HG03135 (cell line): Measurements from ENCODE around the gene EBF3.

ENCODE experiments used
- ATAC-seq: cut with Tn5 transposase; IDR thresholded peaks from one replicate; pipeline ENCODE4 v1.9.1; 2021; ENCODE audit warnings: mild to moderate bottlenecking, moderate library complexity; ENCODE audit not compliant: unreplicated experiment

The EBF3 gene

DNA sequence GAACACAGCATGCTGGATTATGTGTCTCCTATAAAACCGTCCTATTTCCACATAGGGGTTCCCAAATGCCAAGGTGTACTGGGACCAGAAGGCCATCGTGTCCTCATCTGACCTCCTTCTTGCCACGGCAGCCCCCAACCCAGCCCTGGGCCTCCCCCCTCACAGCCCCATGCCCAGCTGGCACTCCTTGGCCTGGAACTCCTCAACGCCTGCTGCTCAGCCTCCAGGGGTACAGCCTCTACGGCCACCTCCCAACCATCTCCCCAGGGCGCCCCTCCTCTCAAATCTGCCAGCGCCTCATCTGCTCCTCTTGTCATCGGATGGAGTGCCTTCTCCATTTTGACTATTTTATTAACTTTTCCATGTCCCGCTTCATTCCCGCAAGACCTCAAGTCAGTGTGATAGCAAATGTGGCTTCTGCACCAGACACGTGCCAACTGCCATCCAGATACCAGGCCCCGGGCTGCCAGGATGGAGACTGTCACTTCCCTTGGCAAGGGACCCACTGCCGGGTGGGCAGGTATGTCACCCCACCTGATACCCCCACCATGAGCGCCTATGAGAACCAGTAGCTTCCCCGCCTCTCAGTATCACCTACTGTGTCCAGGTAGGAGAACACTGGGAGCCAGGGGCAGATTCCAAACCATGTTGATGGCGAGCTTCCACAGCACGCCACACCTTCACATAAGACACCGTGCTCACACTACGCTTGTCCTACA is 106.7 kb downstream of the EBF3 start:
- ATAC-seq = no peak

DNA sequence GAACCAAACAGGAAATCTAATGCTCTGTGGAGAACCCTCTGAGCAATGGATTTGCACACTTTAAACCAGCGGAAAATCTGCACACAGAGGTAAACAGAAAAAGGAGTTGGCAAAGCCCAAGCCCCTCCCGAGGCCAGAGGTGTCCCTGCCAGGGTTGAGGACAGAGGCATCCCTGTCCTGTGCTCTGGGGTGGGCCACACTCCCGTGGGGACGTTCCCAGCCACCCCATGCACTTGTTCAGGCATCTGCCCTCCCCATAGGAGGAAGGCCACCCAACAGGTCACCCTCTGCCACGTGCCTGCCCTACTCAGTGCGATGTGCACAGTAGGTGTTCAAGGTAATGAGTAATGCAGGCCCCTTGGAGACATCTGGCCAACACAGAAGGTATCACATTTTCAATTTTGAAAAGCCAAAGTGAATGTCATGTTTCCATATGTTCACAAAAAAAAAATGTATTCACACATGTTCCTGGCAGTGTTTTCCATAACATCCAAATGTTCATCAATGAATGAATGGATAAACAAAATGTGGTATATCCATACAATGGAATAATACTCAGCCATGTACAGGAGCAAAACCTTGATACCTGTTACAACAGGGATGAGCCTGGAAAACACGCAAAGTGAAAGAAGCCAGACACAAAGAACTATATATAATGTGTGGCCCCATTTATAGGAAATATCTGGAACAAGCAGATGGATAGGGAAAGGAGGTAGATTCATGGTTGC is 108.1 kb downstream of the EBF3 start:
- no peak for ATAC-seq

DNA sequence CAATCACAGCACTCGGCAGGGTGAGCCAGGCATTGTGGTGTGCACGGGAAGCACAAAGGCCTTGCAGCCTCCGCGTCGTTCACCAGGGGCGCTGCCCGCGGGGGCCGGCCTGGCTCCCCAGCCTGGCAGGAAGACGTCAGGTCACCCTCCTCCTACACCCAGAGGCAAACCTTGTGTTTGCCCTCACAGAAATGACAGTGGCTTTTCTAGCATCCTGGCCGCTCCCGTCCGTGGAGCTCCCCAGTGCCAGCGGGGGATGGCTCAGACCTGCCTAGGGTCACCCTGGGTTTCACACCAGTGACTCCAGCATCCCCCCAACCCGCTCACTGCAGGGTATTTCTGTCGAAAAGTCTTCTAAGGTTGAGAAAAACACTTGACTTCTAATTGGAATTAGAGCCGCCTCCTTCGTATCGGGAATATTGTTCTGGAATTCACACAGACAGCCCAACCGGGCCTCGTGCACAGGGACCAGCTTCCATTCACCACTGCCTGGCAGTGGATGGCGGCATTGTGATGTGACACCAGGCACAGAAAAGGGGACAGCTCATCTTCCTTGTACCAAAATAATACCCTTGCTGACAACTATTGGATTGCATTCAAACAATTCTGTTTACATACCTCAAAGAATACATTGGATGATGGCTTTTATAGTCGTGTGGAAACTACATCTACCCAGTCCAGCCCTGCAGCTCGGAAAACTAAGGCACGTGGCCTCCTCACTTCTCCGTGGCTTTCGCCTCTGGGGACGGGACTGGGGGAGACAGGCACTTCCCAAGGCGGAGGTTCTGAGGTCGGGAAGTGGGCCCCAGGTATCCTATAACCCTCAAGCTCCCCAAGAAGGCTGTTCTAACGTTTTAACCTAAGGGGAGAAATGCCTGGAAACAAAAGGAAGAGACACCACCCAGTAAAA is 109.0 kb downstream of the EBF3 start:
- ATAC-seq = no peak

DNA sequence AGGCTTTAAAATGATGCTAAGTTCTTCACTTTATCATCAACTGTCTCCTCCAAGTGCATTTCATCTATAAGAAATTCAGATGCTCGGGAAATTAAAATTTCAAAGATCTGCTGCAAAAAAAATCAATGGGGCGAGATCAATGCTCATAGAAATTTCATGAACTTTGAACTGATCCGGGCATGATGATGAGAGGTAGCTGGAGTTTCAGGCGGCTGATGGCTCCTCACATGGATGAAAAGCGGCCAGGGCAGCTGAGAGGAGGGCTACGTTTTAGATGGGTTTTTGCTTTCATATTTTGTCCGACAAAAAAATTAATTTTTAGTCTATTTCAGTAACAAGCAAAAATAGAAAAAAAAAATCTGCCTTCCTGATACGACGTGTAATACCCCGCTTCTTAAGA is 109.9 kb downstream of the EBF3 start:
- no peak for ATAC-seq

DNA sequence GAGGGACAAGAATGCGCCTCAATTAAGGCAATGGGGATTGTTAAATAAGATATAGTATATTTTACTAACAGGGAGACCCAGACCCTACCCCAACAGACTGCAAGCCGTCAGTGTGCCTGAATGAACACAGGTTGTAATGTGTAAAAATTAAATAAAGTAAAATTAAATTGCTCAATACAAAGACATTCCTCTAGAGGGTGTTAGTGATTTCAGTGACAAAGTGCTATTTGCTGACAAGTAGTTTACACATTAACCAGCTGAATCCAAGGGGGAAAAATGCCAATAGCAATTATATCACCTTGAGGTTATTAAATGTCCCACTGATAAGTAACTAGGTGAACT is 110.5 kb downstream of the EBF3 start:
- no peak for ATAC-seq

DNA sequence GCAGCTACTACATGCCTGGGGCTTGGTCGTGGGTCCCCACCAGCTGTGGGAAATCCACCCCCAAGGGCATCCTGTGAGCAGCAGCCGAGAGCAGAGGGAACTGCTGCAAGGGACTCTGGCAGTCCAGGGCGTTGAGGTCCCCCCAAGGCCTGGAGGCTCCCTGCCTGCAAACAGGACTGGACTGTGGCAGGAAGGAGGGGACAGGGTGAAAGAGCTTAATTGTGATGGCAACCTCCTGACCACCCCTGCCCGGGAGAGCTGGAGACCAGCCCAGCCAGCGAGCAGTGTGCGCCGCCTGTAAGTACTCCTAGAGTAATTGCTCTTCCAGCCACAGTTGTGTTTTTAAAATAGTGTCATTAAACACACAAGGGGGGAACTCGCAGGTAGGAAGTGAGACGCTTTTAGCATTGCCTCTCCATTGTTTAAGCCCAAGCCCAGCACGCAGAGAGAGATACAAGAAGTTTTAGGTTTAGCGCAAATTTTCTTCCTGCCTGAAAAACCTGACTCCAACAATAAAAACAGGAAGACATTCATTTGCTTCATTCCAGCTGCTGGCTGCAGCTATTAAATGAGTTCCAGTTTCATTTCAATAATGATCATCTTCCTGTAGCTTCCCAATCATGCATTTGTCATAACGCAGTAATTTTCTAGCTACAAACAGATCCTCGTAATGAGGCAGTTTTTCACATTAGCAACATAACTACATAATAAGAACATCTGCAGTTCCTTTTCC is 111.1 kb downstream of the EBF3 start:
- ATAC-seq = no peak

GRCh38 chr10:129851941-129852640 is 112.0 kb downstream of the EBF3 start:
- no peak for ATAC-seq

GRCh38 chr10:129850790-129851189 is 113.3 kb downstream of the EBF3 start:
- ATAC-seq = no peak

DNA sequence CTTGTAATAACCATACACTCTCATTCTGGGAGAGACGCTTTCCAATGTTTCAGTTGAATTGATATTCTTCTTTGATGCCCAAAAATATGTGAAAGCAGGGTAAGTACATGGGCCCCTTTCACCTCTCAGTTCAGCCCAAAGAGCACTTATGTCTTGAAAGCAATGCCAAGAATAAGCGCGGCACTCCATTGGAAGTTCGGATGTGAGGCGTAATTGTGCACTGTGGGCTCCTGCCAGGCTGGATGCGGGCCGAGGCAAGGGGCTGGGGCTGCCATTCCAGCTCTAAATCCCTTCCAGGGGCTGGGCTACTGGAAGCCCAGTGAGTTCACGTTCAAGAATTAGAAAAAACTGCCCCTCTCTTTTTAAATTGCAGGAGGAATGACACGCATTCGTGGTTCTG is 113.8 kb downstream of the EBF3 start:
- no peak for ATAC-seq

DNA sequence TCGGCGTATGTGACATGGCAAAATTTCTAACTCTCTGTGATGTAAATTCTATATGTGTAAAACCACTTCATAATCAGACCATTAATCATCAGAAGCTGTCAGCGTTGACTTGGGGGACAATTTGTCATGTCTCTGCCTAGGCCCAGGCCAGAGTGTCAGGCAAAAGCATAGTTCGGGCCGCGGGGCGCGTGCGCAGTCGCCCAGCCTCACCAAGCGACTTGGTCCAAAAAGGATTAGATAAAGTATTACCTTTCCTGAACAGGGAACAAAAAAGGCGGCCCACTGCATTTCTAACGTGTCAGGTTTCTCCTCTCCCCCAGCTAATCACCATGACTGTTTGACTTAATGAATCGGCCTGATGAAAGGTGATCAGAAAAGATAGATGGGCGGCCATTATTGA is 114.2 kb downstream of the EBF3 start:
- no peak for ATAC-seq

- ATAC-seq = no peak
Measured at GRCh38 chr10:129849452-129849750, 114.7 kb downstream of the EBF3 start.

GRCh38 chr10:129848696-129849451 is 115.2 kb downstream of the EBF3 start:
- ATAC-seq = no peak

GRCh38 chr10:129847741-129848483 is 116.2 kb downstream of the EBF3 start:
- no peak for ATAC-seq

DNA sequence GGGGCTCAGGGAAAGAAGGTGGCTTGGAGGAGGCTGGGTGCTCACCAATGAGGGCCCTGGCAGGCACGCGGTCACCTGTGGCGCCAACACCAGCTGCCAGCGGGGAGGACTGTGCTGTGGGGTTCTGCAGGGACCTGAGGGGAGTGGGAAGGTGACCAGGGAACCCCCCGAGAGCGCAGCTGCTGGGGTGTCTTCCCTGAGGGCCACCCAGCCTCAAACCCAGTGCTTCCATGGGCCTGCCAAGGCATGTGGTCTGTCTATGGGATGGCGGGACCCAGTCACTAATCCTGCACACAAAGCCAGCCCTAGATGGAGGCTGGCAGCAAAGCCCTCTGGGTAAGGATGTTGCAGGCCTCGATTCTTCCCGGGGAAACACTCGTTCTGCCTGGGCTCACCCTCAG is 117.1 kb downstream of the EBF3 start:
- no peak for ATAC-seq

DNA sequence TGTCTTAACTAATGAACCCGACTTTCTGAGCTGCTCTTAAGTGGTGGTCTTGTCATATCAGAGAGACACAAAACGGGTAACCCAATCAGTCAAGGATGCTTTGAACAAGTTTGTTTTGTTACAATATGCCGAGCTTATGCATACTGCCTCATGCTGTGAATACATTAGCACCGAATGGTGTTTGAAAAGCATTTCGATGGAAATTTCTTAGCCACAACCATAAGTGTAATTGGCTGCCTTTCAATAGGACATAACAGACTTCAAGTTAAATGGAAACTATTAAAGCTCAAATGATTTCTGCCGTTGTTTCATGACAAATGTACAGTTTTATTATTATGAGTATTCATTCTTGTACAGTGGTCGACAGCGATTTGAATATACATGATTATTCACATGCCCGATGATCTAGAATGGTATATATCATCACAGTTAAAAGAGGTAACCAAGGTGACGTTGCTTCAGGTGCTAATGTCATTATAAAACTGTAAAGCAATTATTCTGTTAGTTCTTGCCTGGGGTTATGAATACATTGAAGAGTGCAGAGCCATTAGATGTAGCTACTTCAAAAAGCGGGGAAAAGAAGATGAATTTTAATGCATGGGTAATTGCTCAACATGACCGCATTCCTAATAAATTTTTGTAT is 118.8 kb downstream of the EBF3 start:
- ATAC-seq = no peak

- no peak for ATAC-seq
Measured at GRCh38 chr10:129844216-129844766, 119.8 kb downstream of the EBF3 start.

DNA sequence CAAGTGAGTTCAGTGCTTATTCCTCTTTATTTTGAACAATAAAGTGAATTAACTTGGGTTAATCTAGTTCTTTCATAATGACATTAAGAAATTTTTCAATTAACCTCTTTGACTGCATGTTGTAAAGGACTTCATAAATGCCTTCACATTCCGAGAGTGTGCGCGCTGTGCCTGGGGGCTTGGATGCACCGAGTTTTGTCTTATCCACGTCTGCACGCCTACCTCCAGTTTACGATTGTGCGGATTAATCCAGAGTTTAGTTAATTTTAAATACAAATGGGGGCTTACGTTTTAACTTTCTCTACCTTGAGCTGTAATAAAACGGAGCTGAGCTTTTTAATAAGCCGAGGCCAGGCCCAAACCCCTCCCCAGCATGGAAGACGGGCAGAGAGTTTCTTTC is 120.4 kb downstream of the EBF3 start:
- ATAC-seq = no peak

DNA sequence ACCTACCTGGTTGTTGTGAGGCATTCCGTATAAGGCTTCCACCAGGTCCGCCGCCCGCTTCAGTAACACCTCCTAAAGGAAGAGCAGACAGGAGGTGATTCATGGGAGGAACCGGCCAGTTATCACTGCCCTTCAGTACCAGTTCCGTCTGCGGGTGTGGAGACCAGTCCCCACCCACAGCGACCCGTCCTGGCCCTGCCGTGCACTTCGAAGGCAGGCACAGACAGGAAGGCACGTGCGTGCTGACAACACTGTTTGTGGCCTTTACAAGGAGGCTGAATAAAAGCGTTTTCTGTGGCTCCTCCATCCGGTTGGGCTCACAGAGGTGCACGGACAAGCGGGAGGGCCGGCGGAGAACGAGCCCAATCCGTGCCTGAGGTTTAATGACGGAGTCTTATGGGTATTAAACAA is 120.9 kb downstream of the EBF3 start:
- ATAC-seq = no peak
